ENCODE measurements around the gene GSAP. TPM values are rescaled to one million over a fixed set of nuclear protein-coding genes. Genes with fewer than 3 reads are reported as not detected.

Gene GSAP
- total RNA-seq, 1 donor from 2014 or later = 9.8 TPM

- peak; percentile 76 for ATAC-seq
These were observed 88.8 kb downstream of the GSAP start for GRCh38 chr7:77327067-77327931.

GRCh38 chr7:77326131-77326530 is 90.0 kb downstream of the GSAP start:
- ATAC-seq = peak; percentile 32

GRCh38 chr7:77321300-77321699 is 94.8 kb downstream of the GSAP start:
- ATAC-seq = no peak

- ATAC-seq = no peak
These were observed 95.4 kb downstream of the GSAP start for GRCh38 chr7:77320714-77321113.

DNA sequence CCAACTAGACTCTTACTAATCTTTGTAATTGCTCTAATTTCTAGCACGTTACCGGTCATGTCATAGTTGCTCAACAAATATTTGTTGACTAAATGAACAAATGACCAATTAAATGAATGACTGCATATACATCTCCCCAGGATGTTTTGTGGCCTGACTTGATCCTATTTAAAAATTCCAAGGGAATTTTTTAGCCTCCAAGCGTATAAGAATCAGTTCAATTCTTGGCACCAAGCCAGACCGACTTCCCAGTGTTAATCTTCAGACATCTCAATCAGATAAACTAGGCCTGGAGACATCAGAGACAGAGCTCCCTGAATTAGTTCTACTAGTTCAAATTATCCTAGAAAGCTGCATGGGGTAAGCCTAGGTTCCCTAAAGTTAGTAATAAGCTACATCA is 96.0 kb downstream of the GSAP start:
- no peak for ATAC-seq

DNA sequence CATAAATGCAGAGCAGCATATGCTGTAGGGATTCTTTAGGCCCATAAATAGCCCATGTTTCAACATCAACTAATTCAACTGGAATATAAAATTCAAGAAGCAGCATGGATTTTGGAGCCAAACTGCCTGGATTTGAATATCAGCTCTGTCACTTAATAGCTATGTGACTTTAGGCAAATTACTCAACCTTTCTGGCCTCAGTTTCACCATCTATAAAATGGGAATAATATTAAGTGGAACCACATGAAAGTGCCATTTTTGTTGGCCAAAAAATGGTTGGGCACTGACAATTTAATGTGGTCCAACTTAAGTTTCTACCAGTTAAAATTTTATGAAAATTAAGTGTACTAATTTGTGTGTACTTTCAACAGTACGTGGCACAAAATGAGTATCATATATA is 98.1 kb downstream of the GSAP start:
- ATAC-seq = no peak

DNA sequence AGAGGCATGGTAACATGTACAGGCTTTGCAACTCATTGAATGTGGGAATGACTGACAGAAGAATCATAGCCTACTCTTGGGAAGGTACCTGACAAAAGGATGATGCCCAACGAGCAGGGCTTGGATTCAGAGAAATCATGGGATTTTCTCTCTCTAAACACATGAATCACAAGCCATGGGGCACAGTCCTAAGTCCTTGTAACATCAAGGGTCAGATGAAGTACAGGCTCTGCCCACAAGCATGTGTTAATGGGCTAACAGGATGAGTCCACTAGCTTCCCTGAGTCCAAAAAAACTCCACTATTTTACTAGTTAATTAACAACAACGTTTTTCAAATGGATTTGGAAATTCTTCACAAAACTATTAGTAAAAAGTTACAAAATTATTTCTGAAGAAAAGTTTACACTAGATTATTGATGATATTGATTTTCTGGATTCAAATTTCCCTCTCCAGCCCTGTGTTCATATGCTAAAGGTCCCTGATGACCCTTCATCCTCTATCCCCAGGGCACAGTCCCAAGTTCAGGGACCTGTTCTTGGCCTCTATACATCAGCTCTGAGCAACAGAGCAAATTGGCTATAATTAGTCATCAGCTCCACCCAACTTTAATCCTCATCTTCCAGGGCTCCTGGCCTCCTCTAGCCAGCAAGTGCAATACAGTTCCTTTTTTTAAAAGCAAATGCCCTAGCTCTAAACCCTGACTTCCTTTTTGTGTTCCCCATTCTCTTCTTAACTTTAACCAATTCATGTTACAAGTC is 99.8 kb downstream of the GSAP start:
- peak; percentile 84 for ATAC-seq

DNA sequence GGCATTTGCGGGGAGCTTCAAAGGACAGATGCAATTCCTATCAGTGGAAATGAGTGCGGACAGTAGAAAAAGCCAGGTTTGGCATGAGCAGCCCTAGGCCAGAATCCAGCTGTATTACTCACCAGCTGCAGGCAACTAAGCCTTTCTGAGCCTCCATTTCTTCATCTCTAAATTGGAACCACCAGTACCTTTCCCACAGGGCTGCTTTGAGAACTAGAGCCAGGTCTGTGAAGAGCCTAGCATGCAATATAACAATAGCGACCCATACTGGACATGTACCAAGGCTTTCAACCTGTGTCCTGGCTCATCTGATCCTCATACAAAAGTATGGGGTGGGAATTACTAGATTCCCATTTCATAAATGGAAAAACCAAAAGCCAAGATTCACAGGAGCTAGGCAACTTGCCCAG is 101.0 kb downstream of the GSAP start:
- peak; percentile 36 for ATAC-seq

GRCh38 chr7:77313876-77314480 is 102.2 kb downstream of the GSAP start:
- ATAC-seq = no peak

DNA sequence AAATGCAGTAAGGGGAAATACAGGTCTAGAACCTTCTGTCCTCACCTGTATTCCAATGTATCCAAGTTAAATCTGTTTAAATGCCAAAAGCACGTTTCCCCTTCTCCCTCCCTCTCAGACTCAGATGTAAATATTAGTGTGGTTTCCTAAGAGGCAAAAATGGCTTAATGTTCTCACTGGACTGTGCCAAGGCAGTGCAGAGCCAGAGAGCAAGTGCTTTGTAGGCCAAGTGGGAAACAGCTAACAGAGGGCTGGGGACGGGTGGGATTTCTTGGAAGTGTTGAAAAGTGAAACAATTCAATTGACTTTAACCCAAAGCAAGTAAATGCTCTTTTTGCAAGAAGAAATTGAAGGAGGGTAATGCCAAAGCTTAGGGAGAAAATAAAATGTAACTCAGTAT is 103.1 kb downstream of the GSAP start:
- ATAC-seq = no peak

DNA sequence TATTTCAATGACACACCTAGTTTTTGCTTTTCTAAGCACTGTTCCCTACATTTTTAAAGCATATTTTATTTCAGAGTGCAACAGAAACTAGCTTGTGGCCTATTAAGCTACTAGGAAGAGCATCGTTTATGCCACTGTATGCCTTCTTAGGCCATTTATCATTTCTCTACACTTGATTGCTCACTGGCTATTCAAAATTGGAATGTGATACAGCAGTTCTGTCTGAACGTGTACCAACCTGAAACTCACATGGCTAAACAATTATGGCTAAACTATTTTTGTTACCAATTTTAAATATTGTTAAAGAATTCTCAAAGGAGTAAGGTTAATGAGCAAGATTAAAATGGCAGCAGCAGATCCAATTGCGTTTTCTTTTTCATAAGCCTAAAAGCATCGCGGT is 105.2 kb downstream of the GSAP start:
- ATAC-seq = no peak

GRCh38 chr7:77309714-77310220 is 106.4 kb downstream of the GSAP start:
- ATAC-seq = peak; percentile 80

DNA sequence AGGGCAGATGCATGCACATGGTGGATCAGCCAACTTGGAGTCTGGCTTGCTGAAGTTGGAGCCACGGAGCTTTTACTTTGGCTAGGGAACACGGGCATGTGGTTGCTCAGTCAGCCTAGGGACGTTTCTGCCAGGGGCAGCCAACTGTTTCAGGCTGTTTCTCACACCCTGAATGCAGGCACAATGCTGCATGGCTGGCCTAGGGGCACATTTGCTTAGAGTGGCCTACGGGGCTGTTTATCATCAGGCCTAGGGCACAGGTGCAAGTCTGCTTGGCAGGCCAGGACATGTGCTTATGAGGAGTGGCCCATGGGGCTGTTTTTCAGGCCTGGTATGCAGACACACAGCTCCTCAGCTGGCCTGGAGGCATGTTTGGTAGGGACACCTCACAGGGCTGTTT is 107.4 kb downstream of the GSAP start:
- peak; percentile 89 for ATAC-seq

- ATAC-seq = no peak
These were observed 109.7 kb downstream of the GSAP start for GRCh38 chr7:77306231-77307067.

DNA sequence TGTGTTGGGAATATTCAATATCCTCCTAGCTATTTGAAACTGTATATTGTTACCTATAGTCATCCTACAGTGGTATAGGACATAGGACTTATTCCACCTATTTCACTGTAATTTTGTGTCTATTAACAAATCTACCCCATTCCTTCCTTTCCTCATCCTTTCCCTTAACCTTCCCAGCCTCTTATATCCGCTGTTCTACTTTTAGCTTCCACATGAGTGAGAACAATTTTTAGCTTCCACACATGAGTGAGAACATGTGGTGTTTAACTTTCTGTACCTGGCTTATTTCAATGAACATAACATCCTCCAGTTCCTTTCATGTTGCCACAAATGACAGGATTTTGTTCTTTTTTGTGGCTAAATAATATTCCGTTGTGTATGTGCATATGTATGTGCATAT is 120.6 kb downstream of the GSAP start:
- no peak for ATAC-seq

DNA sequence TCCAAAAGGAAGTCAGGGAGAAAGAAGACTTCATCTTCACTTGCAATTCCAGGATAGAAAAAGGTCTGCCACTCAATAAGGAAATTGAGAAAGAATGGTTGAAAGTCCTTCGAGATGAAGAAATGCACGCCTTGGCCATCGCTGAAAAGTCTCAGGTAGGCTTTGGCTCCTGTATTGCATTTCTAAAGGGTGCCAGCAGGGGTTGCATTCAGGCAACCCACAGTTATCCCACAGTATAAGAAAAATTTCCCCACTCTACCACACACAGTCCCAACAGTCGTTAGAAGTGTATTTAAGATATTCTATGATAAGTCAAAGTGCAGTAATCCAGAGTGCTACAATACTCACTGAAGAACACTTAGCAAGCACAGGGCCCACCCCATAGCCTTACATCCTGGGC is 123.1 kb downstream of the GSAP start:
- ATAC-seq = no peak

DNA sequence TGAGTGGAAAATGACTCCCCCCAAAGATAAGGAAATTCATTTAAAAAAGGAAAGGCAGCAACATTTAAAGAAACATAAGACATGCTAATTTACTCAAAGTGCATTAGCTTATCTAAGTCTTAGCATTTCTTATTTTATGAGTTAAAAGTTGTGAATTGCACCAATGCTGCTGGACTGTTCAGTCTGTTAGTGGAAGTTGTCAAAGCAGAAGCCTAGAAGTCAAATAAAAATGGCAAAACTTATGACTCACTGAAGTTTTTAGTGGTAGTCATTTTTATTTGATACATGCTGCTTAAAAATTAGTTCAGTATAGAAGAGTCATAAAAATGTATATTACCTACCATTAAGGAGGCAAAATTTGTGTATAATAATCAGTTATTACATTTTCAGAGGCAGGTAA is 125.7 kb downstream of the GSAP start:
- ATAC-seq = no peak

DNA sequence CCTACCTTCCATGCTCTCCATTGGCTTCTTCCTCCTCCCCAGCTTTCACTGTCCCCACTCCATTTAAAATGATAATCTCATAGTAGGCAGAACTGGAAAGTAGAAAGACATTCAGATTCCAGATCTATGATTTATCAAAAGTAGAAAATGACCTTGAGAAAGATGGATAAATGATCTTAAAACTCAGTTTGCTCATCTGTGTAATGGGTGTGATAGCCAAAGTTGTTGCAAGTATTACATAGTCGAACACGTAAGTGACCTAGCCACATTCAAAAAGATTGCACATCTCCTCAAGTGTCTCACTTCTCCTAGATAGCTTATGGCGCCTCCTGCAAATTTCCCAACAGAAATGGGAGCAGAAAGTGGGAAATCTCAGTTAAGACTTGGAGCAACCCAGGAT is 126.8 kb downstream of the GSAP start:
- ATAC-seq = no peak

DNA sequence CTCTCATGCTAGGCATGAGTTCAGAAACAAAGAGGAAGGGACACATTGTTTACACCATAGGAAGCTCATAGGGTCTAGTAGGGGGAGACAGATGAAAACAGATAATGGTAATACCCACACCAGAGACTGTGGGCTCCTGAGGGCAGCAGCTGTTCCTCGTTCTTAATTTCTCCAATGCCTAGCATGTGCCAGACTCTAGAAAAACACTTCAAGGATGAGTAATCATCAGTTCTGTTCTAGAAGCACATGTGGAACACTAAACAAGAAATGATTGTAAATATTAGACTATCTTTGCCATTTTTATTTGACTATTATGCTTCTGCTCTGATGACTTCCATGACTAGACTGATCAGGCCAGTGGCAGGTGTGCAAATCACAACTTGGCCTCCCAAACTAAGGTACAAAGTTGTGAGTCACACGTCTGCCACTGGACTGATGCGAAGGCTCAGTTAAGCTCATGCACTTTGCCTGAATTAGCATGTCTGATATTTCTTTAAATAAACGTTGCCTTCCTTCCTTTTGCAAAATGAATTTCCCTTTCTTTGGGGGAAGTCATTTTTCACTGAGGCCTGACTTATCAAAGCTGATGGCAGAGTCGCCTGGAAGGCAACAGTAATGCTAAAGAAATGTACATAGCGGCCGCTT is 127.4 kb downstream of the GSAP start:
- no peak for ATAC-seq

- ATAC-seq = no peak
These were observed 131.5 kb downstream of the GSAP start for GRCh38 chr7:77284616-77285015.

DNA sequence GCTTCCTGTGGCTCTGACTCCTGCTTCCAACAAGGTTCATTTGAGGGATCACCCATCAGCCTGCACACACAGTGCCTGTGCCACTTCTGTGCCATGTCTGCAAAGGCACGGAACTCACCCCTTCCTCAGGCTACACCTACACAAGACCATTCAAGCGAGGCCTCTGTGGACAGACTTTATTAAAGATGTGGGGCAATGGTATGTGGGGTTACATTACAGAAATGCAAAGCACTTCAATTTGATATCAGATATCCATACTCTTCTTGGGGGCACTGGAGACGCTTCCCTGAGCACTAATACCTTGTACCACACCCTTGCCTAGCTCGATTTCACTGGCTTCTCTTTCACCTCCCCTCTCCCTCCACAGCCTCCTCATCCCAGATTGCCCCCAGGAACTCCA is 132.1 kb downstream of the GSAP start:
- ATAC-seq = no peak

GRCh38 chr7:77282897-77283296 is 133.3 kb downstream of the GSAP start:
- no peak for ATAC-seq

Data from esophagus mucosa (tissue), 1 donor.